Astrocyte of the spinal cord (primary cell): ENCODE measurements around the gene GRP.

ENCODE experiments used
- DNase-seq: peaks from one replicate; pipeline ENCODE4 v3.0.0; 2011; ENCODE audit warnings: low read depth, low spot score
- H3K4me3 ChIP-seq: 2 replicates; pipeline ENCODE4 v1.5.1; 2011; ENCODE audit warnings: low read depth, mild to moderate bottlenecking, low read length, moderate library complexity
- in situ Hi-C: cut with HindIII; loops from 2 replicates; pipeline ENCODE4 v1.10.0; 2017; ENCODE audit warnings: low sequenced_read_pairs
- TF ChIP-seq, protein P1 (sequence below): IDR thresholded peaks from 2 replicates; pipeline ENCODE4 v1.5.1; 2012; ENCODE audit warnings: low read depth, mild to moderate bottlenecking, low read length, inconsistent platforms

The GRP gene

DNA sequence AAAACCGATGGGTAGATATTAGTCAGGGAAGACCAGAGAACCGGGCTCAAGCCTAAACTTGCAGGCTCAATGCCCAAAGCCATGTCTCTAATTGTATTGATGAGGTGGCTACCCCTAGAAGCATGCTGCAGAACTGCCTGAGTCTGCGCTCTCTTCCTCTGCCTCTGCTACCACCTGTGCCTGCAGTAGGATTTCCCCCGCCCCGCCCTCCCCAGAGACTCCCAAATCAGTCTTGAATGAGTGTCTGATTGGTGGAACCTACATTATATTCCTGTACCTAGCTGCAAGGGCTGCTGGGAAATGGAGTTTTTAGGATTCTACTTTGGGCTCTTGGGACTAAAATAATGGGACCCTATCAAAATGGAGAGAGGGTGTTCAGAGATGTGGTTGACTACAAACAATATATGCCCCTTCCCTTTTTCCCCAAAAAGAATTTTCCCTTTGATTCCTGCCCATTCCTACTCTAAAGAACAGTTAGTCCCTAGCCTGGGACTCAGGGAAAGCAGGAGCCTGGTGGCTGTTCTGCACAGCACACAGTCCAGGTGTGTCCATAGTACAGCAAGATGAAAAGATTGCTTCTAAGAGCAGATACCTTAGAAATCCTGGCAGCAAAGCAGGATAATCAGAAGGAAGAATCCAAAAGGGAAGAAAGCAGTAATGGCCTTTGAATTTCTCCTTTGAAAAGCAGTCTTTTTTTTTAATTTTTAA, 12.5 kb downstream of the GRP start:
- H3K4me3 ChIP-seq, result no peak overlapping the region
- in situ Hi-C loops, result no loop called here
- no peak for DNase-seq
- TF ChIP-seq, protein P1, sequence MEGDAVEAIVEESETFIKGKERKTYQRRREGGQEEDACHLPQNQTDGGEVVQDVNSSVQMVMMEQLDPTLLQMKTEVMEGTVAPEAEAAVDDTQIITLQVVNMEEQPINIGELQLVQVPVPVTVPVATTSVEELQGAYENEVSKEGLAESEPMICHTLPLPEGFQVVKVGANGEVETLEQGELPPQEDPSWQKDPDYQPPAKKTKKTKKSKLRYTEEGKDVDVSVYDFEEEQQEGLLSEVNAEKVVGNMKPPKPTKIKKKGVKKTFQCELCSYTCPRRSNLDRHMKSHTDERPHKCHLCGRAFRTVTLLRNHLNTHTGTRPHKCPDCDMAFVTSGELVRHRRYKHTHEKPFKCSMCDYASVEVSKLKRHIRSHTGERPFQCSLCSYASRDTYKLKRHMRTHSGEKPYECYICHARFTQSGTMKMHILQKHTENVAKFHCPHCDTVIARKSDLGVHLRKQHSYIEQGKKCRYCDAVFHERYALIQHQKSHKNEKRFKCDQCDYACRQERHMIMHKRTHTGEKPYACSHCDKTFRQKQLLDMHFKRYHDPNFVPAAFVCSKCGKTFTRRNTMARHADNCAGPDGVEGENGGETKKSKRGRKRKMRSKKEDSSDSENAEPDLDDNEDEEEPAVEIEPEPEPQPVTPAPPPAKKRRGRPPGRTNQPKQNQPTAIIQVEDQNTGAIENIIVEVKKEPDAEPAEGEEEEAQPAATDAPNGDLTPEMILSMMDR, result no peak

DNA sequence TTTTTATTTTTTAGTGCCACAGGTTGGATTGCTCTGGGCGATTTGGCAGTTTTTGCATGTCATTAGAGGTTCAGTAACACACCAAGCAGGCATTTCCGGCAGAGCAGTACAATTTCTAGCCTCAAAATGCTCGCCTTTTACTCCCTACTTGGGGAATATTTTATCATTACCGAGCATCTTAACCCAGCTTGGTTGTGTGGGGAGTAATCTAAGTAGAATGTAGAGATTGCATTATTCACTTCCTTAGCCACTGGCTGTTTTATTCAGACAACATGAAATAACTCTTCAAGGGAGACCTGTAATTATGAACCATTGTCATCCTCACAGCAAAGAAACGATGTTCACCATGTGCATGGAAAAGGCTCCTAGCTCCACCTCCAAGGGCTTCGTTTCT, 13.1 kb downstream of the GRP start:
- H3K4me3 ChIP-seq, result no peak overlapping the region
- no peak for DNase-seq
- in situ Hi-C loops, result no loop called here
- TF ChIP-seq, protein P1, result no peak

DNA sequence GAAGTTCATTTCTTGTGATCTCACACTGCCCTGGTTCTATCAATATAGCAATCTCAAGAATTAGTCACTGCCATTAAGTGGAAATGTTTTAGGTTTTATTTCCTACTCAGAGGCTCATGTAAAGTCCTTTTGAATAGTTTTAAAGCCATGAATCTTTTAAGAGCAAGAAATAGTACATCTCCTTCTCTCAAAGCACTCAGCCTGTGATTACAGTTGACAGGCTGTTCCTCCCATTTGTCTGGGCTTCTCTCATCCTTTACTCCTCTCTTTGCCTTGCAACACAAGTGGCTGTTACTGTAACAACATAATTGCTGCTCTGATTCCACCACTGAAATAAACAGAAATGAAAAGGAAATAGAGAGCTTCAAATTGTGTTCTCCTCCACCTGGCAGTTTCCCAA, 18.4 kb downstream of the GRP start:
- TF ChIP-seq, protein P1, result no peak
- H3K4me3 ChIP-seq, result no peak overlapping the region
- in situ Hi-C loops, result no loop called here
- no peak for DNase-seq

DNA sequence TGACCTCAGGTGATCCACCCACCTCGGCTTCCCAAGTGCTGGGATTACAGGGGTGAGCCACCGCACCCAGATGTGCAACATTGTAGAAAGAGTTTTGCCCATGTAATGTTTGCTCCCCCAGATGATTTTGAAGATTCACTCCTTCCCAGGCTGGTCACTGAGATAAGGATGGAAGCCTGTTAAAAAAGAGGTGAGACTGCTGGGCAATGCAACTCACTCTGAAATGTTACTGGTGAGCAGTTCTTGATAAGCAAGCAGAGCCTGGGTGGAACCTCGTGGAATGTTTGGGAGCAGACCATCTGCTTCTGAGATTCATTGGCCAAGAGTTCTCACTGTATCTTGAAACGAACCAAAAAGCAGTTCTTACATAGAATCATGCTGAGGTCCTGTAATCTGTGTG, 19.7 kb downstream of the GRP start:
- in situ Hi-C loops, result no loop called here
- no peak for DNase-seq
- TF ChIP-seq, protein P1, result no peak
- no peak overlapping the region for H3K4me3 ChIP-seq

DNA sequence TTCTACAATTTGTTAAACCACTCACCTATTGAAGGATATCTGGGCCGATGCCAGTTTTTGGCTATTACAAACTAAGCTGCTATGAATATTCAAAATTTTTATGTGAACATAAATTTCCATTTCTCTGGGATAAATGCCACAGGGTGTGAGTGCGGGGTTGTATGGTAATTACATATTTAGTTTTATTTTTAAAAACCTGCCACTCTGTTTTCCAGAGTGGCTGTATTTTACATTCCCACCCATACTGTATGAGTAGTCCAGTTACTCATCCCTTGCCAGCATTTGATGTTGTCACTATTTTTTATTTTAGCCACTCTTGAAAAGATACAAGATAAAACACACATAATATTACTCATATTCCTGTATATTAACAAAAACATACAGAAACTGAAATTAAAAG, 22.9 kb downstream of the GRP start:
- TF ChIP-seq, protein P1, result no peak
- no peak overlapping the region for H3K4me3 ChIP-seq
- in situ Hi-C loops, result no loop called here
- no peak for DNase-seq

DNA sequence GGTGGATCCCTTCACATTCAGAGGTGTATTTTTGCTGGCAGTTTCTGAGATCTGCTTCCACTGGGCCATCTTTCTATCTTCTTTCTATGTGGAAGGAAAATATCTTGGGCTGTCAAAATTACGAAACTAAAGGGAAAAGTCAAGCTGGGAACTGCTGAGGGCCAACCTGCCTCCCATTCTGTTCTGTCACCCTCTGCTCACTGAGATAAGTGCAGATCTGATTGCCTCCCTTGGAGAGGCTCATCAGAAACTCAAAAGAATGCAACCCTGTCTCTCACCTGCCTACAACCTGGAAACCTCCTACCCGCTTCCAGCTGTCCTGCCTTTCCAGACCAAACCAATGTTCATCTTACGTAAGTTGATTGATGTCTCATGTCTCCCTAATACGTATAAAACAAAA, 26.8 kb downstream of the GRP start:
- no peak for DNase-seq
- in situ Hi-C loops, result no loop called here
- TF ChIP-seq, protein P1, result no peak
- H3K4me3 ChIP-seq, result no peak overlapping the region
